Gastrocnemius medialis (tissue), 4 donors: ENCODE data around the gene TROAP. TPM values are rescaled to one million over a fixed set of nuclear protein-coding genes. Genes with fewer than 3 reads are reported as not detected.

Experiments
- ATAC-seq, 2 donors: fragments of 150-250 bp; one replicate each; pipeline ENCODE4 v1.9.1; 2016
- DNase-seq, 2 donors: peaks; one replicate each; pipeline ENCODE4 v3.0.0-alpha.2; 2019
- H3K27ac ChIP-seq, 4 donors: fragments of 200-600 bp; sonication (generic); 1 replicate in 1 of 4; 2 replicates in 3 of 4; pipeline ENCODE4 v1.5.1; 2016 to 2018; ENCODE audit warnings: mild to moderate bottlenecking in 2 of 4, moderate library complexity in 1 of 4
- H3K27me3 ChIP-seq, 3 donors: fragments of 200-600 bp; sonication (generic) in 2 of 3; 1 replicate in 1 of 3; 2 replicates in 2 of 3; pipeline versions ENCODE4 v1.5.1 to v1.6.0; 2016 to 2019; ENCODE audit warnings: mild to moderate bottlenecking in 1 of 3, moderate library complexity in 1 of 3
- H3K36me3 ChIP-seq, 2 donors: fragments of 200-600 bp; sonication (generic) in 1 of 2; one replicate each; pipeline ENCODE4 v1.5.1; 2017 to 2018
- H3K4me1 ChIP-seq, 2 donors: fragments of 200-600 bp; sonication (generic) in 1 of 2; one replicate each; pipeline ENCODE4 v1.5.1; 2016 to 2017; ENCODE audit warnings: mild to moderate bottlenecking in 2 of 2
- H3K4me3 ChIP-seq, 4 donors: fragments of 200-600 bp; sonication (generic) in 3 of 4; 1 replicate in 1 of 4; 2 replicates in 3 of 4; pipeline ENCODE4 v1.5.1; 2016 to 2019; ENCODE audit warnings: mild to moderate bottlenecking in 2 of 4
- H3K9me3 ChIP-seq, 3 donors: fragments of 200-600 bp; sonication (generic) in 2 of 3; 1 replicate in 1 of 3; 2 replicates in 2 of 3; pipeline ENCODE4 v1.5.1; 2016 to 2019
- POLR2A ChIP-seq, 2 donors: fragments of 450-650 bp; IDR thresholded peaks; one replicate each; pipeline ENCODE4 v1.6.1; 2017; ENCODE audit warnings: antibody characterized with exemption in 2 of 2, mild to moderate bottlenecking in 2 of 2, moderate library complexity in 2 of 2
- in situ Hi-C, 4 donors: fragments of 200-750 bp; cut with MboI; loops; one replicate each; pipeline versions ENCODE4 v1.15.0 to v1.8.0; 2017; ENCODE audit warnings: low sequenced_read_pairs in 4 of 4
- intact Hi-C: fragments of 100-400 bp; cut with DNase I; formaldehyde crosslinking; loops from one replicate; pipeline ENCODE4 v1.15.1; 2023; ENCODE audit warnings: low total_unique reads
- total RNA-seq, 4 donors: library from RNA; depleted of rRNA; stranded (reverse); fragments of >200 nt; gene quantifications; one replicate each; pipeline versions ENCODE4 v1.1.0 to v1.2.3, GENCODE V29; 2016
- TF ChIP-seq, protein P1 (sequence below), 5 experiments: fragments of 450-650 bp in 3 of 5; fragments of 200-600 bp in 2 of 5; sonication (generic) in 2 of 5; IDR thresholded peaks in 4 of 5; conservative IDR thresholded peaks in 1 of 5; 1 replicate in 4 of 5; 2 replicates in 1 of 5; pipeline ENCODE4 v1.5.1; 2016 to 2019; ENCODE audit warnings: antibody characterized with exemption in 5 of 5, mild to moderate bottlenecking in 3 of 5, moderate library complexity in 3 of 5

The TROAP gene
- total RNA-seq, 4 donors from 2014 or later, result 0.24 TPM; not detected in 3

DNA sequence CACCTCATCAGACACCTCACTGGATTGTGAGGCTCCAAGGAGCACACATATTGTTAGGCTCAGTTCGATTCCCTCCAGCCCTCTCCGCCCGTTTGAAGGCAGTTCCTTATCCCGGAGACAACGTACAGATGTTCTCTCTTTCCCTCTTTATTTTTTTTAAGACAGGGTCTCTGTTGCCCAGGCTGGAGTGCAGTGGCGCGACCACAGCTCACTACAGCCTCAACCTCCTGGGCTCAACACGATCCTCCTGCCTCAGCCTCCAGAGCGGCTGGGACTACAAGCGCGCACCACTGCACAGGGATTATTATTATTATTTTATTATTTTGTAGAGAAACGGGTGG is 718 bp upstream of the TROAP start:
- Histone ChIP-seq H3K36me3 (no peaks in the 10 kb centered on the region), H3K4me1 (peaks cover 3 to 5% of the 10 kb centered on the region in 2 donors), H3K27me3 (no peaks in the 10 kb centered on the region), H3K9me3 (no peaks in the 10 kb centered on the region), H3K4me3 (peak overlapping the region; percentile 63 to 86 (median 74)), H3K27ac (peak overlapping the region; percentile 65 to 78 (median 76))
- DNase-seq (no peak), ATAC-seq (no peak)
- TF ChIP-seq, protein P1, sequence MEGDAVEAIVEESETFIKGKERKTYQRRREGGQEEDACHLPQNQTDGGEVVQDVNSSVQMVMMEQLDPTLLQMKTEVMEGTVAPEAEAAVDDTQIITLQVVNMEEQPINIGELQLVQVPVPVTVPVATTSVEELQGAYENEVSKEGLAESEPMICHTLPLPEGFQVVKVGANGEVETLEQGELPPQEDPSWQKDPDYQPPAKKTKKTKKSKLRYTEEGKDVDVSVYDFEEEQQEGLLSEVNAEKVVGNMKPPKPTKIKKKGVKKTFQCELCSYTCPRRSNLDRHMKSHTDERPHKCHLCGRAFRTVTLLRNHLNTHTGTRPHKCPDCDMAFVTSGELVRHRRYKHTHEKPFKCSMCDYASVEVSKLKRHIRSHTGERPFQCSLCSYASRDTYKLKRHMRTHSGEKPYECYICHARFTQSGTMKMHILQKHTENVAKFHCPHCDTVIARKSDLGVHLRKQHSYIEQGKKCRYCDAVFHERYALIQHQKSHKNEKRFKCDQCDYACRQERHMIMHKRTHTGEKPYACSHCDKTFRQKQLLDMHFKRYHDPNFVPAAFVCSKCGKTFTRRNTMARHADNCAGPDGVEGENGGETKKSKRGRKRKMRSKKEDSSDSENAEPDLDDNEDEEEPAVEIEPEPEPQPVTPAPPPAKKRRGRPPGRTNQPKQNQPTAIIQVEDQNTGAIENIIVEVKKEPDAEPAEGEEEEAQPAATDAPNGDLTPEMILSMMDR (IDR thresholded peaks at IDR 0.05 in 4 of 5, conservative IDR thresholded peaks at IDR 0.05 in 1 of 5), result no peak
- TF ChIP-seq POLR2A (IDR thresholded peaks at IDR 0.05), result no peak
- in situ Hi-C loops, result no loop called here
- intact Hi-C loops, result no loop called here

DNA sequence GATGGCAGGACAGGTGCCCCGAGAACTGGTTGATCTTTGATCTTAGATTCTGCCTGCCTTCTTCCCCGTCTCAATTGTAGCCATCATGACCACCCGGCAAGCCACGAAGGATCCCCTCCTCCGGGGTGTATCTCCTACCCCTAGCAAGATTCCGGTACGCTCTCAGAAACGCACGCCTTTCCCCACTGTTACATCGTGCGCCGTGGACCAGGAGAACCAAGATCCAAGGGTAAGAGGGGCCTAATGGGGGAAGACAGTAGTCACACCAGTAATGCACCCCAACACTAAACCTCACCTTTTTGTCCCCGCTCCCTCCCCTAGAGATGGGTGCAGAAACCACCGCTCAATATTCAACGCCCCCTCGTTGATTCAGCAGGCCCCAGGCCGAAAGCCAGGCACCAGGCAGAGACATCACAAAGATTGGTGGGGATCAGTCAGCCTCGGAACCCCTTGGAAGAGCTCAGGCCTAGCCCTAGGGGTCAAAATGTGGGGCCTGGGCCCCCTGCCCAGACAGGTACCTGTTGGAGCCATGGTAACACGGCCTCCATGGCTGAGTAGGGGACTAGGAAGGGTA is 556 bp downstream of the TROAP start:
- in situ Hi-C loops, result no loop called here

DNA sequence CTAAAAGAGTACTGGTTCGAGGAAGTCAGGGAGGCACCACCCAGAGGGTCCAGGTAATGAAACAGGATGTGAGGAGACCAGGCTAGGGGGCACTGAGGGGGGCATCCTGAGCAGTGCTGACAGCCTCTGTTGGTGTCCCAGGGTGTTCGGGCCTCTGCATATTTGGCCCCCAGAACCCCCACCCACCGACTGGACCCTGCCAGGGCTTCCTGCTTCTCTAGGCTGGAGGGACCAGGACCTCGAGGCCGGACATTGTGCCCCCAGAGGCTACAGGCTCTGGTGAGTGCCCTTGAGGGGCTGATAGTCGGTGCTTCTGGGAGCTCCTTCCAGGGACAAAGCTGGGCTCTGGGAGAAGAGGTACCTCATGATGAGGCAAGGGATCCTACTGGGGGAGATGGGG is 2.6 kb downstream of the TROAP start:
- DNase-seq, result no peak
- Histone ChIP-seq H3K27ac (no peak overlapping the region), H3K4me1 (peaks cover 3 to 5% of the 10 kb centered on the region in 2 donors), H3K4me3 (no peak overlapping the region), H3K36me3 (no peaks in the 10 kb centered on the region), H3K27me3 (no peaks in the 10 kb centered on the region), H3K9me3 (no peaks in the 10 kb centered on the region)
- no peak for ATAC-seq
- TF ChIP-seq POLR2A (IDR thresholded peaks at IDR 0.05), result no peak
- in situ Hi-C loops (no loop called here), intact Hi-C loops (no loop called here)

More for the DNA sequence above, 556 bp downstream of the TROAP start:
- TF ChIP-seq, protein P1 (IDR thresholded peaks at IDR 0.05 in 4 of 5, conservative IDR thresholded peaks at IDR 0.05 in 1 of 5), result no peak
- TF ChIP-seq POLR2A (IDR thresholded peaks at IDR 0.05), result no peak
- ATAC-seq (no peak), DNase-seq (no peak)
- peak overlapping the region; percentile 62 to 86 (median 68) for H3K4me3 ChIP-seq
- intact Hi-C loops, result no loop called here
- H3K36me3 ChIP-seq, result no peaks in the 10 kb centered on the region
- H3K27ac ChIP-seq, result no peak overlapping the region
- H3K9me3 ChIP-seq, result no peaks in the 10 kb centered on the region
- H3K27me3 ChIP-seq, result no peaks in the 10 kb centered on the region
- H3K4me1 ChIP-seq, result peaks cover 3 to 5% of the 10 kb centered on the region in 2 donors

DNA sequence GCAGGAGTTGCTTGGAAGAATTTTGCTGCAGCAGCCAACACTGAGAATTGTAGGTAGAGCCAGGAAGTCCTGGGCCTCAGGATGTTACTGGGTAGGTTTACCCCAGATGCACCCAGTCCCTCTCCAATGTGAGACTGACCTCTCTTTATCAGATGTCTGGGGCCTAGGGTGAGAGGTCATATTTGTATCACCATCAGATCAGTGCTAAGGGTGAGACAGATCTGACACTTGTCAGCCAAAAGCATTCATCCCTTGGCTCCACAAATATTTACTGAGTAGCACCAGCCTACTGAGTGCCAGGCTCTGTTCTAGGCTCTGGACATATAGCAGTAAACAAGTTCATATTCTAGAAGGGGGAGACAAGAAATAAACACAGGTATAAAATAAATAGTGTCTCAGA is 4.3 kb downstream of the TROAP start:
- Histone ChIP-seq H3K27me3 (peaks cover 0 to 7% (median 2%) of the 10 kb centered on the region in 3 donors), H3K4me1 (peaks cover 2 to 5% of the 10 kb centered on the region in 2 donors), H3K36me3 (no peaks in the 10 kb centered on the region), H3K9me3 (no peaks in the 10 kb centered on the region), H3K4me3 (no peak overlapping the region), H3K27ac (no peak overlapping the region)
- intact Hi-C loops, result no loop called here
- no peak for TF ChIP-seq POLR2A (IDR thresholded peaks at IDR 0.05)
- TF ChIP-seq, protein P1 (IDR thresholded peaks at IDR 0.05 in 4 of 5, conservative IDR thresholded peaks at IDR 0.05 in 1 of 5), result no peak
- no peak for ATAC-seq
- DNase-seq, result no peak
- in situ Hi-C loops, result no loop called here

DNA sequence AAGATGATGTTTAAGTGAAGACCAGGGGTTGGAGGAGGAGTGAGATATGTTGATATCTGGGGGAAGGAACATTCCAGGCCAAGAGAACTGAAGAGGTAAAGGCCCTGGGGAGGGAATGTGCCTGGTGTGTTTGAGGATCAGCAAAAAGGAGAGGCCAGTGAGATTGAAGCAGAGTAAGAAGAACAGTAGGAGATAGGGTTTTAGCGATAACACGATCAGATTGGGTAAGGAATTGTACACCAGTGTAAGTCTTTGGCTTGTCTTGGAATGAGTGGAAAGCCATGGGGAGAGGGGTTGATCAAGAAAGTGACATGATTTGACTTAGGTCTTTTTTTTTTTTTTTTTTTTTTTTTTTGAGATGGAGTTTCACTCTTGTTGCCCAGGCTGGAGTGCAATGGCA is 4.8 kb downstream of the TROAP start:
- peaks cover 4 to 7% (median 7%) of the 10 kb centered on the region in 3 donors for H3K27me3 ChIP-seq
- no peak overlapping the region for H3K27ac ChIP-seq
- H3K4me3 ChIP-seq, result no peak overlapping the region
- no peaks in the 10 kb centered on the region for H3K9me3 ChIP-seq
- intact Hi-C loops, result no loop called here
- in situ Hi-C loops, result no loop called here
- H3K4me1 ChIP-seq, result peaks cover 0 to 5% of the 10 kb centered on the region in 2 donors
- no peak for DNase-seq
- ATAC-seq, result no peak
- H3K36me3 ChIP-seq, result no peaks in the 10 kb centered on the region
- TF ChIP-seq, protein P1 (IDR thresholded peaks at IDR 0.05 in 4 of 5, conservative IDR thresholded peaks at IDR 0.05 in 1 of 5), result no peak
- no peak for TF ChIP-seq POLR2A (IDR thresholded peaks at IDR 0.05)
